K562 (cell line): Measurements from ENCODE around the gene GATAD1. TPM values are rescaled to one million over a fixed set of nuclear protein-coding genes. Genes with fewer than 3 reads are reported as not detected.
A peak's percentile ranks its signal among the peaks of the same experiment; 100 is the strongest.

Experiments
- ELF4 ChIP-seq: fragments of 450-650 bp; formaldehyde crosslinking; IDR thresholded peaks from 2 replicates; pipeline ENCODE4 v1.4.0; 2022; ENCODE audit warnings: missing genetic modification characterization
- JUND ChIP-seq, 2 experiments: IDR thresholded peaks; 2 replicates in 1 of 2; 3 replicates in 1 of 2; pipeline ENCODE4 v1.6.1; 2011; ENCODE audit warnings: borderline replicate concordance in 2 of 2, low read depth in 2 of 2, low read length in 2 of 2, improper control_type of control experiment in 1 of 2, missing biosample characterization in 1 of 2, missing genetic modification characterization in 1 of 2, missing genetic modification reagents in 1 of 2
- PML ChIP-seq: IDR thresholded peaks from 2 replicates; pipeline ENCODE4 v1.6.1; 2012; ENCODE audit warnings: low read length, inconsistent platforms
- SMAD3 ChIP-seq: fragments of 450-650 bp; formaldehyde crosslinking; conservative IDR thresholded peaks from 2 replicates; pipeline ENCODE4 v1.4.0; 2020; ENCODE audit warnings: mild to moderate bottlenecking
- TAL1 ChIP-seq: fragments of 450-650 bp; IDR thresholded peaks from 2 replicates; pipeline ENCODE4 v1.6.1; 2016; ENCODE audit warnings: mild to moderate bottlenecking
- TRIM28 ChIP-seq: fragments of 450-650 bp; IDR thresholded peaks from 2 replicates; pipeline ENCODE4 v1.6.1; 2017
- U2AF2 ChIP-seq: fragments of 200-400 bp; formaldehyde crosslinking; optimal IDR thresholded peaks from 2 replicates; pipeline ENCODE3; 2017; ENCODE audit warnings: low read depth, mild to moderate bottlenecking, low read length
- ZNF696 ChIP-seq: fragments of 250-450 bp; sonication (Bioruptor Pico); conservative IDR thresholded peaks from 2 replicates; pipeline ENCODE4 v1.4.0; 2020; ENCODE audit warnings: mild to moderate bottlenecking, moderate library complexity
- polyA plus RNA-seq, 8 experiments: library from polyadenylated mRNA; depleted of rRNA in 4 of 8; stranded (reverse) in 5 of 8; unstranded in 3 of 8; fragments of >200 nt; fragmentation: Nextera tagmentation in 2 of 8; fragmentation: Illumina TruSeq in 1 of 8; extraction: Ambion mirVana in 2 of 8; extraction: Trizol in 1 of 8; gene quantifications; 2 replicates each; pipeline versions ENCODE4 v1.2.1 to v1.2.3, GENCODE V29; 2011 to 2014; ENCODE audit warnings: inconsistent platforms in 1 of 8, missing spikeins in 1 of 8
- total RNA-seq, 7 experiments: library from RNA; depleted of rRNA in 6 of 7; stranded (reverse); fragments of >200 nt in 6 of 7; fragmentation: Illumina TruSeq in 2 of 7; extraction: Trizol in 2 of 7; gene quantifications; 2 replicates each; pipeline versions ENCODE4 v1.2.1 to v1.2.3, GENCODE V29; 2011 to 2021; ENCODE audit warnings: low replicate concordance in 1 of 7
- TF ChIP-seq, protein P1 (sequence below), 3 experiments: fragments of 200-800 bp in 1 of 3; sonication (Bioruptor generic) in 1 of 3; sonication (generic) in 1 of 3; formaldehyde crosslinking in 1 of 3; IDR thresholded peaks; 2 replicates each; pipeline versions ENCODE4 v1.6.1 to v1.8.0; 2016 to 2022; ENCODE audit warnings: mild to moderate bottlenecking in 2 of 3, missing compliant biosample characterization in 2 of 3, missing genetic modification characterization in 2 of 3, missing genetic modification reagents in 1 of 3
- TF ChIP-seq, protein P2 (sequence below): fragments of 450-650 bp; IDR thresholded peaks from 2 replicates; pipeline ENCODE4 v1.6.1; 2016; ENCODE audit warnings: low read depth
- TF ChIP-seq, protein P3 (sequence below): sonication (generic); formaldehyde crosslinking; IDR thresholded peaks from 2 replicates; pipeline ENCODE4 v1.8.0; 2022; ENCODE audit warnings: mild to moderate bottlenecking, missing genetic modification reagents, borderline replicate concordance
- TF ChIP-seq, protein P4 (sequence below): fragments of 450-650 bp; IDR thresholded peaks from 2 replicates; pipeline ENCODE4 v1.6.1; 2014; ENCODE audit warnings: low read depth, mild to moderate bottlenecking, moderate library complexity, borderline replicate concordance
- TF ChIP-seq, protein P5 (sequence below): fragments of 450-650 bp; IDR thresholded peaks from 2 replicates; pipeline ENCODE4 v1.6.1; 2016; ENCODE audit warnings: antibody characterized with exemption

GATAD1 gene
- total and polyA plus RNA-seq, 9 of the 15 experiments (the other 6 are each of a cell fraction or from before 2014, with no cell fraction given) = 9.3 to 67.7 (median 34.3) TPM

DNA sequence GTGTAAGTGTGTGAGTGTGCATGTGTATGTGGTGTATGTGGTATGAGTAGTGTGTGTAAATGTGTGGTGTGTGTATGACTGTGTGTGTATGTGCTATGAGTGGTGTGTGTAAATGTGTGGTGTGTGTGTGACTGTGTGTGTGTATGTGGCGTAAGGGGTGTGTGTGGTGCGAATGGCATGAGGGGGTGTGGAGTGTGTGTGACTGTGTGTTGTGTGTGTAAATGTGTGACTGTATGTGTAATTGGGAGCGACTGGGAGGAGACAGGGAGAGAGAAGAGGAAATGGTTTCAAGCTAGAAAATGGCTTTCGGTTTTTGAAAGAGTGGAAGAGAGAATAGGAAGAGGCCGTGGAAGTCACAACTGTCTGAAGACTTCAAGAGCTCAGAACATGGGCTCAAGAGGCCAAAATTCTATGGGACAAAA is 23.6 kb upstream of the GATAD1 start (continued):
- TF ChIP-seq, protein P1, sequence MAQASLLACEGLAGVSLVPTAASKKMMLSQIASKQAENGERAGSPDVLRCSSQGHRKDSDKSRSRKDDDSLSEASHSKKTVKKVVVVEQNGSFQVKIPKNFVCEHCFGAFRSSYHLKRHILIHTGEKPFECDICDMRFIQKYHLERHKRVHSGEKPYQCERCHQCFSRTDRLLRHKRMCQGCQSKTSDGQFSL (CRISPR knock-in tag; IDR thresholded peaks at IDR 0.05) = no peak
- TF ChIP-seq, protein P1 (tag; IDR thresholded peaks at IDR 0.05) = 0 out of 4 replicates have a peak, but pooled peaks of 1 of the 2 experiments have one; percentile 23
- TF ChIP-seq U2AF2 = no peak
- TF ChIP-seq, protein P2, sequence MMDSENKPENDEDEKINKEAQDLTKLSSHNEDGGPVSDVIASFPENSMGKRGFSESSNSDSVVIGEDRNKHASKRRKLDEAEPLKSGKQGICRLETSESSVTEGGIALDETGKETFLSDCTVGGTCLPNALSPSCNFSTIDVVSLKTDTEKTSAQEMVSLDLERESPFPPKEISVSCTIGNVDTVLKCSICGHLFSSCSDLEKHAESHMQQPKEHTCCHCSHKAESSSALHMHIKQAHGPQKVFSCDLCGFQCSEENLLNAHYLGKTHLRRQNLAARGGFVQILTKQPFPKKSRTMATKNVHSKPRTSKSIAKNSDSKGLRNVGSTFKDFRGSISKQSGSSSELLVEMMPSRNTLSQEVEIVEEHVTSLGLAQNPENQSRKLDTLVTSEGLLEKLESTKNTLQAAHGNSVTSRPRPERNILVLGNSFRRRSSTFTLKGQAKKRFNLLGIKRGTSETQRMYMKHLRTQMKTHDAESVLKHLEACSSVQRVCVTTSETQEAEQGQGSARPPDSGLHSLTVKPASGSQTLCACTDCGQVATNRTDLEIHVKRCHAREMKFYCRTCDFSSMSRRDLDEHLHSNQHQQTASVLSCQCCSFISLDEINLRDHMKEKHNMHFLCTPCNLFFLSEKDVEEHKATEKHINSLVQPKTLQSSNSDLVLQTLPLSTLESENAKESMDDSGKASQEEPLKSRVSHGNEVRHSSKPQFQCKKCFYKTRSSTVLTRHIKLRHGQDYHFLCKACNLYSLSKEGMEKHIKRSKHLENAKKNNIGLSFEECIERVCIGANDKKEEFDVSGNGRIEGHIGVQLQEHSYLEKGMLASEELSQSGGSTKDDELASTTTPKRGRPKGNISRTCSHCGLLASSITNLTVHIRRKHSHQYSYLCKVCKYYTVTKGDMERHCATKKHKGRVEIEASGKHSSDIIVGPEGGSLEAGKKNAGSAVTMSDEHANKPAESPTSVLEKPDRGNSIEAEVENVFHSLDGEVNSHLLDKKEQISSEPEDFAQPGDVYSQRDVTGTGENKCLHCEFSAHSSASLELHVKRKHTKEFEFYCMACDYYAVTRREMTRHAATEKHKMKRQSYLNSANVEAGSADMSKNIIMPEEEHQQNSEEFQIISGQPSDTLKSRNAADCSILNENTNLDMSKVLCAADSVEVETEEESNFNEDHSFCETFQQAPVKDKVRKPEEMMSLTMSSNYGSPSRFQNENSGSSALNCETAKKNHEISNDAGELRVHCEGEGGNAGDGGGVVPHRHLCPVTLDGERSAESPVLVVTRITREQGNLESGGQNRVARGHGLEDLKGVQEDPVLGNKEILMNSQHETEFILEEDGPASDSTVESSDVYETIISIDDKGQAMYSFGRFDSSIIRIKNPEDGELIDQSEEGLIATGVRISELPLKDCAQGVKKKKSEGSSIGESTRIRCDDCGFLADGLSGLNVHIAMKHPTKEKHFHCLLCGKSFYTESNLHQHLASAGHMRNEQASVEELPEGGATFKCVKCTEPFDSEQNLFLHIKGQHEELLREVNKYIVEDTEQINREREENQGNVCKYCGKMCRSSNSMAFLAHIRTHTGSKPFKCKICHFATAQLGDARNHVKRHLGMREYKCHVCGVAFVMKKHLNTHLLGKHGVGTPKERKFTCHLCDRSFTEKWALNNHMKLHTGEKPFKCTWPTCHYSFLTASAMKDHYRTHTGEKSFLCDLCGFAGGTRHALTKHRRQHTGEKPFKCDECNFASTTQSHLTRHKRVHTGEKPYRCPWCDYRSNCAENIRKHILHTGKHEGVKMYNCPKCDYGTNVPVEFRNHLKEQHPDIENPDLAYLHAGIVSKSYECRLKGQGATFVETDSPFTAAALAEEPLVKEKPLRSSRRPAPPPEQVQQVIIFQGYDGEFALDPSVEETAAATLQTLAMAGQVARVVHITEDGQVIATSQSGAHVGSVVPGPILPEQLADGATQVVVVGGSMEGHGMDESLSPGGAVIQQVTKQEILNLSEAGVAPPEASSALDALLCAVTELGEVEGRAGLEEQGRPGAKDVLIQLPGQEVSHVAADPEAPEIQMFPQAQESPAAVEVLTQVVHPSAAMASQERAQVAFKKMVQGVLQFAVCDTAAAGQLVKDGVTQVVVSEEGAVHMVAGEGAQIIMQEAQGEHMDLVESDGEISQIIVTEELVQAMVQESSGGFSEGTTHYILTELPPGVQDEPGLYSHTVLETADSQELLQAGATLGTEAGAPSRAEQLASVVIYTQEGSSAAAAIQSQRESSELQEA = peak; percentile 63; the same call in 1 of the 2 replicates
- TF ChIP-seq, protein P3, sequence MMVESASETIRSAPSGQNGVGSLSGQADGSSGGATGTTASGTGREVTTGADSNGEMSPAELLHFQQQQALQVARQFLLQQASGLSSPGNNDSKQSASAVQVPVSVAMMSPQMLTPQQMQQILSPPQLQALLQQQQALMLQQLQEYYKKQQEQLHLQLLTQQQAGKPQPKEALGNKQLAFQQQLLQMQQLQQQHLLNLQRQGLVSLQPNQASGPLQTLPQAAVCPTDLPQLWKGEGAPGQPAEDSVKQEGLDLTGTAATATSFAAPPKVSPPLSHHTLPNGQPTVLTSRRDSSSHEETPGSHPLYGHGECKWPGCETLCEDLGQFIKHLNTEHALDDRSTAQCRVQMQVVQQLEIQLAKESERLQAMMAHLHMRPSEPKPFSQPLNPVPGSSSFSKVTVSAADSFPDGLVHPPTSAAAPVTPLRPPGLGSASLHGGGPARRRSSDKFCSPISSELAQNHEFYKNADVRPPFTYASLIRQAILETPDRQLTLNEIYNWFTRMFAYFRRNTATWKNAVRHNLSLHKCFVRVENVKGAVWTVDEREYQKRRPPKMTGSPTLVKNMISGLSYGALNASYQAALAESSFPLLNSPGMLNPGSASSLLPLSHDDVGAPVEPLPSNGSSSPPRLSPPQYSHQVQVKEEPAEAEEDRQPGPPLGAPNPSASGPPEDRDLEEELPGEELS (CRISPR knock-in tag) = no peak
- TF ChIP-seq ELF4 (CRISPR knock-in tag) = peak; percentile 95
- TF ChIP-seq PML = no peak
- no peak for TF ChIP-seq SMAD3 (CRISPR knock-in tag)
- TF ChIP-seq, protein P4, sequence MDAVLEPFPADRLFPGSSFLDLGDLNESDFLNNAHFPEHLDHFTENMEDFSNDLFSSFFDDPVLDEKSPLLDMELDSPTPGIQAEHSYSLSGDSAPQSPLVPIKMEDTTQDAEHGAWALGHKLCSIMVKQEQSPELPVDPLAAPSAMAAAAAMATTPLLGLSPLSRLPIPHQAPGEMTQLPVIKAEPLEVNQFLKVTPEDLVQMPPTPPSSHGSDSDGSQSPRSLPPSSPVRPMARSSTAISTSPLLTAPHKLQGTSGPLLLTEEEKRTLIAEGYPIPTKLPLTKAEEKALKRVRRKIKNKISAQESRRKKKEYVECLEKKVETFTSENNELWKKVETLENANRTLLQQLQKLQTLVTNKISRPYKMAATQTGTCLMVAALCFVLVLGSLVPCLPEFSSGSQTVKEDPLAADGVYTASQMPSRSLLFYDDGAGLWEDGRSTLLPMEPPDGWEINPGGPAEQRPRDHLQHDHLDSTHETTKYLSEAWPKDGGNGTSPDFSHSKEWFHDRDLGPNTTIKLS = no peak
- 0 out of 2 replicates have a peak, but pooled peaks have one; percentile 17 for TF ChIP-seq TAL1
- TF ChIP-seq ZNF696 (CRISPR knock-in tag) = no peak
- no peak for TF ChIP-seq TRIM28
- TF ChIP-seq JUND (IDR thresholded peaks at IDR 0.05; ENCODE audit: borderline replicate concordance, low read depth, low read length) = no peak
- peak; percentile 18; the same call in 1 of the 3 replicates for TF ChIP-seq JUND (tag; IDR thresholded peaks at IDR 0.05; ENCODE audit: borderline replicate concordance, low read depth, low read length)
- TF ChIP-seq, protein P5, sequence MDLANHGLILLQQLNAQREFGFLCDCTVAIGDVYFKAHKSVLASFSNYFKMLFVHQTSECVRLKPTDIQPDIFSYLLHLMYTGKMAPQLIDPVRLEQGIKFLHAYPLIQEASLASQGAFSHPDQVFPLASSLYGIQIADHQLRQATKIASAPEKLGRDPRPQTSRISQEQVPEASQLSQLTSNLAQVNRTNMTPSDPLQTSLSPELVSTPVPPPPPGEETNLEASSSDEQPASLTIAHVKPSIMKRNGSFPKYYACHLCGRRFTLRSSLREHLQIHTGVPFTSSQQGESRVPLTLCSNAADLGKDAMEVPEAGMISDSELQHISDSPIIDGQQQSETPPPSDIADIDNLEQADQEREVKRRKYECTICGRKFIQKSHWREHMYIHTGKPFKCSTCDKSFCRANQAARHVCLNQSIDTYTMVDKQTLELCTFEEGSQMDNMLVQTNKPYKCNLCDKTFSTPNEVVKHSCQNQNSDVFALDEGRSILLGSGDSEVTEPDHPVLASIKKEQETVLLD = peak; percentile 46
